WERI-Rb-1 (cell line): ENCODE data around the gene ACTR3.
A peak's percentile ranks its signal among the peaks of the same experiment; 100 is the strongest.
"Not testable (repeated sequence)": the region's sequence is repeated elsewhere in the genome, so short reads cannot be mapped to it uniquely, and the experiment has no call there.

Experiments used
- DNase-seq: peaks from one replicate; pipeline ENCODE4 v3.0.0-alpha.2; 2020
- H3K27ac ChIP-seq: fragments of 250-450 bp; sonication (Bioruptor Pico); 2 replicates; pipeline ENCODE4 v1.5.1; 2020; ENCODE audit warnings: mild to moderate bottlenecking, moderate library complexity
- H3K27me3 ChIP-seq: fragments of 250-450 bp; sonication (Bioruptor Pico); 2 replicates; pipeline ENCODE4 v1.5.1; 2021; ENCODE audit warnings: mild to moderate bottlenecking, low read depth, moderate library complexity; ENCODE audit not compliant: insufficient read depth, severe bottlenecking
- H3K36me3 ChIP-seq: fragments of 250-450 bp; sonication (Bioruptor Pico); 2 replicates; pipeline ENCODE4 v1.5.1; 2020; ENCODE audit warnings: mild to moderate bottlenecking, moderate library complexity
- H3K4me3 ChIP-seq: 2 replicates; pipeline ENCODE4 v1.5.1; 2011; ENCODE audit warnings: low read depth, mild to moderate bottlenecking, control low read depth, low read length
- H3K9me3 ChIP-seq: fragments of 250-450 bp; sonication (Bioruptor Pico); 2 replicates; pipeline ENCODE4 v1.5.1; 2021; ENCODE audit warnings: mild to moderate bottlenecking, moderate library complexity; ENCODE audit not compliant: severe bottlenecking
- CTCF ChIP-seq: IDR thresholded peaks from 2 replicates; pipeline ENCODE4 v1.5.1; 2011; ENCODE audit warnings: low read depth, mild to moderate bottlenecking, control low read depth, inconsistent platforms, low read length

ACTR3 gene

GRCh38 chr2:113889471-113890252 lies at the start of gene ACTR3:
TSS of gene ACTR3 (plus strand) at chr2:113890089. CDS start at chr2:113890280, 191 bp downstream.
- H3K27me3 ChIP-seq: no peaks in the 10 kb centered on the region
- no peak for TF ChIP-seq CTCF

GRCh38 chr2:113840518-113840917 lies 49.4 kb upstream of the ACTR3 start:
- H3K9me3 ChIP-seq: no peaks in the 10 kb centered on the region
- no peaks in the 10 kb centered on the region for H3K27me3 ChIP-seq
- TF ChIP-seq CTCF: no peak
- no peak overlapping the region for H3K27ac ChIP-seq
- no peak for DNase-seq
- H3K36me3 ChIP-seq: no peaks in the 10 kb centered on the region
- no peak overlapping the region for H3K4me3 ChIP-seq

More at GRCh38 chr2:113889471-113890252, at the start of gene ACTR3:
- peak; percentile 98 for DNase-seq
- Histone ChIP-seq H3K27ac (peak within 1 kb of the TSS; percentile 97), H3K4me3 (peak within 1 kb of the TSS; percentile 93), H3K9me3 (no peaks in the 10 kb centered on the region), H3K36me3 (no peaks in the 10 kb centered on the region; the same call in 1 of the 2 replicates)

- Histone ChIP-seq H3K9me3 (peaks cover 4% of the 10 kb centered on the region), H3K36me3 (no peaks in the 10 kb centered on the region), H3K27me3 (no peaks in the 10 kb centered on the region), H3K27ac (no peak overlapping the region), H3K4me3 (no peak overlapping the region)
- no peak for TF ChIP-seq CTCF
- DNase-seq: no peak
These were observed 46.8 kb upstream of the ACTR3 start for GRCh38 chr2:113842919-113843736.

- not testable (repeated sequence) for H3K27me3 ChIP-seq, H3K9me3 ChIP-seq, H3K4me3 ChIP-seq, DNase-seq, H3K27ac ChIP-seq, H3K36me3 ChIP-seq
These were observed 46.2 kb upstream of the ACTR3 start for GRCh38 chr2:113843737-113844050.

- H3K27ac ChIP-seq: no peak overlapping the region
- DNase-seq: no peak
- TF ChIP-seq CTCF: no peak
- H3K27me3 ChIP-seq: no peaks in the 10 kb centered on the region
- peaks cover 4% of the 10 kb centered on the region for H3K9me3 ChIP-seq
- no peak overlapping the region for H3K4me3 ChIP-seq
- H3K36me3 ChIP-seq: no peaks in the 10 kb centered on the region
These were observed 44.6 kb upstream of the ACTR3 start for GRCh38 chr2:113845261-113845660.

GRCh38 chr2:113845796-113846195 lies 44.1 kb upstream of the ACTR3 start:
- H3K27ac ChIP-seq, H3K27me3 ChIP-seq, H3K36me3 ChIP-seq, DNase-seq, H3K9me3 ChIP-seq, H3K4me3 ChIP-seq: not testable (repeated sequence)
